Stimulated activated CD8-positive, alpha-beta memory T cell treated with anti-CD3 and anti-CD28 coated beads, Interleukin-15, amount 100 ng/mL, for 48 hours (primary cell): ENCODE measurements around the gene NDUFA1.
A peak's percentile ranks its signal among the peaks of the same experiment; 100 is the strongest.
"Not testable (repeated sequence)": the region's sequence is repeated elsewhere in the genome, so short reads cannot be mapped to it uniquely, and the experiment has no call there.

Source experiments
- DNase-seq, 2 donors: peaks; one replicate each; pipeline ENCODE4 v3.0.0-alpha.2; 2020; ENCODE audit warnings: low read depth in 2 of 2

Gene NDUFA1

DNA sequence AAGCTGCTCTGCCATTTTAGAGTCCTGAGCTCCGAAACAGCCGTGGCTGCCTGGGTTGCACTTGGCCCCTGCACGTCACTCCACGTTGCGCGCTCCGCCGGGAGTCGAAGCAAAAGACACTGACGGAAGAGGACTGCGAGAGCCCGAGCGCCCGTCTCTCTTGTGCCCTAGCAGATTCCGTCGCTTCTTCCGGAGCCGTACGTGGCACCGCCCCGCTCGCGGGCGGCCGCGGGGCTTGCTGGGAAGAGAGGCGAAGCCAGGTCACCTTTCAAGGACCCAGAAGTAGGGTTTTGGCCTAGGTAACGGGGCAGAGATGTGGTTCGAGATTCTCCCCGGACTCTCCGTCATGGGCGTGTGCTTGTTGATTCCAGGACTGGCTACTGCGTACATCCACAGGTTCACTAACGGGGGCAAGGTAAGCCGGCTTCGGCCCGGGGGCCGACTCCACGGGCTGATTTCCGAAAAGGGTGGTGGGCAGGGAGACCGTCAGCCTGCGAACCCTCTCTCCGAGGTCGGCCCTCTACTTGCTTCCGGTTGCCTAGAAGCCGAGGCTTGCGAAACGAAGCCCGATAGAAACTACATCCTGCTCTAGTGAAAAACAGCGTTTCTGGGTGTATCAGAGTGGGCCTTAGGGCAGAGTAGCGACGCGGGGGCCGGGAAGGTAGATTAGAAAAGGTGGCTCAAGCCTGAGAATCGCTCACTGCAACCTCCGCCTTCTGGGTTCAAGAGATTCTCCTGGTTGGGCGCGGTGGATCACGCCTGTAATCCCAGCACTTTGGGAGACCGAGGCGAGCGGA is at the start of gene NDUFA1, which contains the start of gene RNF113A:
Gene NDUFA1 (plus strand): TSS at position 234 of the 797 bp plus-strand sequence. CDS start 80 bp downstream, at position 314.
Gene RNF113A (minus strand): TSS at position 135 of the 797 bp plus-strand sequence. CDS start 120 bp downstream, at position 15.
- DNase-seq = peak; percentile 76 to 79

DNA sequence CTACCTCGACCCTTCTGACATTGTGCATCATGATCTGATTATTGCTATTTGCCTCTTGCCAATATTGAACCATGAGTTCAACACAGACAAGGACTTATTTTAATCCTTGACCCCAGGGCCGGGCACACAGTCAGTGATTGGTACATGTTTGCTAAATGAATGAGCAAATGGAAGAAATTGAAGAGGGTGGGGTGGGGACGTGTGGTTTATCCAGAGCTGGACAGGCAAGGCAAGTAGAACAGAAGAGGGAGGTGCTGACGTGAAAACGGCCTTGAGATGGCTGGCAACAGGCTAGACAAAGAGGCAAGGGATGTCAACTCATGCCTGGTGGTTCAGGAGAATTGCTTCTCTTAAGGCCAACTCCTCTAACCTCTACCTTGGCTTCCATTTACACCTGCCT is 47.4 kb upstream of the NDUFA1 start:
- DNase-seq = not testable (repeated sequence)

DNA sequence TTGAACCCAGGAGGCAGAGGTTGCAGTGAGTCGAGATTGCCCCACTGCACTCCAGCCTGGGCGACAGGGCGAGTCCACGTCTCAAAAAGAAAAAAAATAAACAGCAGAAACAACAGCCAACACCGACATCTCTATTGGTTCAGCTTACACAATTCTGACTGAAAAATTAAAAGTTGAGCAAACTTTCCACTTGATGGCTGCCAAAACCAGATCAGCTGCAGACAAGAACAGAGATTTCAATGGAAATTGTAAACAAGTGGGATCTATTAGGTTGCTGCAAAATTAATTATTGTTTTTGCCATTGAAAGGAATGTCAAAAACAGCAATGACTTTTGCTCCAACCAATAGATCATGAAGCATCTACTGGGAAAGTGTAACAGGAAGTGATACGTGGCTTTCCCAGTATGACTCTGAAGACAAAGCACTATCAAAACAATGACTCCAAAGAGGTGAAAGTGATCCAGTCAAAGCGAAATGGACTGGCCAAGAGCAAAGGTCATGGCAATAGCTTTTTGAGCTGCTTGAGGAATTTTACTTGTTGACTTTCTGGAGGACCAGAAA is 45.2 kb upstream of the NDUFA1 start:
- no peak for DNase-seq

DNA sequence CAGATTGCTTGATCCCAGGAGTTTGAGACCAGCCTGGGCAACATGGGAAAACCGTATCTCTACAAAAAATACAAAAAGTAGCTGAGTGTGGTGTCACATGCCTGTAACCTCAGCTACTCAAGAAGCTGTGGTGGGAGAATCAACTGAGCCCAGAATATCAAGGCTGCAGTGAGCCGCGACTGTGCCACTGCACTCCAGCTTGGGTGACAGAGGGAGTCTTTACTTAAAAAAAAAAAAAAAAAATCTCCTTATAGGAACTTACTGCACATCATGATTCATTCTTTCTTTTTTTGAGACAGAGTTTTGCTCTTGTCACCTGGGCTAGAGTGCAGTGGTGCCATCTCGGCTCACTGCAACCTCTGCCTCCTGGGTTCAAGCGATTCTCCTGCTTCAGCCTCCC is 43.2 kb upstream of the NDUFA1 start:
- no peak for DNase-seq

DNA sequence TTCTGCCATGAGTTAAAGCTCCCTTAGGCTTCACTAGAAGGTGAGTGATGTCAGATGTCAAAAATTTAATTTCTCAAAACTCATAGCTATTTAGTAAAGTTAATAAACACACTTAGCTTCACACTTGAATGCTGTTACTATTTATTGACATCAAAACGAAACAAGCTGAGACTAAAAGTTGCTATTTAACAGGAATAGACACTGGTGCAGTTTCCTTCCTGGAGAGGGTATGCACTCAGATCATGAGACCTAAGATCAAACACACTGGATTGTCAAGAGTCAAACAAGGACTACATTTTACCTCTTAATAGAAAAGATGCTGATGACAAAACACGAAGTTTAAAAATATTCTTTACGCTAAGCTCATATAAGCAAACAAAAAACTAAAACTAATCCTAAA is 37.7 kb upstream of the NDUFA1 start:
- DNase-seq = no peak

DNA sequence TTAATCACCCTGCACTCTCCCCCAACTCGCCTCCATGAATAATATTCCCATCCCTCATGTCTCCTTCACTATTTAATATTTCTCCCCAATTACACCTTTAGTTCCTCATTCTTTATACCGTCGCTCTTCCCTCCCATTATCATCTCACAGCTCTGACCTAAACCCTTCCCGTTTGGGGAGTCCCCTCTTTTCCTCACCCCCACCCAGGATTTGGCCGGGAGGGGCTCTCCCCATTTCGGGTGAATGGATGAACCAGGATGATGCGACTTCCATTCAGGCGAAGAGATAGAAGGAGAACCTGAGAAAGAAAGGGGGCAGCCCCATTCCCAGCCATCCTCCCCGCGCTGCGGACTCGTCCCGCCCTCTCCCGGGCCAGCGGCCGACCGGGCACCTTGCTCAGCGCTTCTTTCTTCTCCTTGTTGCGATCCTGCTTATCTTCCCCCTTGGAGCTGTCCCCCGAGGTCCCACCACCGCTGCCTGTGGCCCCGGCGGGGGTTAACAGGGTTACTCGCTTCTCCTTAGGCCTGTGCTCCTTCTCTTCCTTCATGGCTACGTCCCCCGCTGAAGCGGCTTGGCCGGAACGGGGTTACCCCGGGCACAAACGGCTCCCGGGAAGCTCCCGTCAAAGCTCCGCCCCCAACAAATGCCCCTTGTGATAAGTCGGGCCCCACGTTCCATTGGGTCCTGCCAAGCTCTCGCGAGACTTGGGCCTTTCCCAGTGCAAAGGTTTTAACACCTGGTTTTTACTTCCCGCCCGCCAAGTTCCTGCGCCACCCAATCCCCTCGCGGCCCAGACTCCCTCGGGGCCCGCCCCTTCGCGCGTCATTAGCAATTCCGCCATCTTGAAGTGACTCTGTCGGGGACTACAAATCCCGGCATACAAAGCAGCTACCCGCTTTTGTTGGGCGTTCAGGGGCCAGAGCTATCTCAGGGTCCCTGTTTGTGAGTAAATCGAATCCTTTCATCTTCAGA is 19.0 kb upstream of the NDUFA1 start, which contains the start of gene UPF3B:
Gene UPF3B (minus strand): TSS at position 582 of the 972 bp plus-strand sequence. CDS start 35 bp downstream, at position 547.
- peak; percentile 85 to 89 for DNase-seq

DNA sequence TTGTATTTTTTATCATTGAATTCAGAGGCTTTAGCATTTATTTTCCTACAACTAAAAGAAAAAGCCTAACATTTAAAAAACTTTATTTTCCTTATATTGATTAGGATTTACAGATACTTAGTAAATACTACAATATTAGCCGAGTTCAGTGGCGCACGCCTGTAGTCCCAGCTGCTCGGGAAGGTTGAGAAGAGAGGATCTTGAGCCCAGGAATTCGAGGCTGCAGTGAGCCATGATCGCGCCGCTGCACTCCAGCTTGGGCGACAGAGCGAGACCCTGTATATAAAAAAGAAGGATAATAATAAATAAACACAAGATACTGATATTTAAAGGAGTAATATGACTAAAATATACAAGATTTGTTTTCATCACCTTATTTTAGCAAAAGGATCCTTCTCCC is 18.2 kb upstream of the NDUFA1 start:
- no peak for DNase-seq

DNA sequence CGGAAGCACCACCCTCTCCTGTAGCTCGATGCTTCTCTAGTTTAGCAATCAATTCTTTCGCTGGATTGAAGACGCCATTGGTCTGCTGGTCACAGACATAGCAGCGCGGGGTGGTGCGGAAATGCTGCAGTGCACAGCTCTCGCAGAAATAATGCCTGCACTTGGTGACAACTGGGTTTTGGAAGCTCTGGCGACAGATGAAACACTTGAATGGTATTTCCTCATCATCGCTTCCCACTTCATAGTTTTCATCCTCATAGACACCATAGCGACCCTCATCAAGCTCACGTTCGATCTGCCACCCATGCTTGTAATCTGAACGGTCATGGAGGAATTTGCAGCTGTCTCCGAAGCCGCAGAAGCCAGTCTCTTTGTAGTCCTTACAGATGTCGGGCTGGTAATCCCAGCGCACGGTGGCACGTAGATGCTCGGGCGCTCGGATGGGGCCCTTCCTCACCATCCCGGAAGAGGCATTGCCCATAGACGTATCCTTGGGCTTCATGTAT is 953 bp upstream of the NDUFA1 start:
- DNase-seq = peak; percentile 5 to 10

DNA sequence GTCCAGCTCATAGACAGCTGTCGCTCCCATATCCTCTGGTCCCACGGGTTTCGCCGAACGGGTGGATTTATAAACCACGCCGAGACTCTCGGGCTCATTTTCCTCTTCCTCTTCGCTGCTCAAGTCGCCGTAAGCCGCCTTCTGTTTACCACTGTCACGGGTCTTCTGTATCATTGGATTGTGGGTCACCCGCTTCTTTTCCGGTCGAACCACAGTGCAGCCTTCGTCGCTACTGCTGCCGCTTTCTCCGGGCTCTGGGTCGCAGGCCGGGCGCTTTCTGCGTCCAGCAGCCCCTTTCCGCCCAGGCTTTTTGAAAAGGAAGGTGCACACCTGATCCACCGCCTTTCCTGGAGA is 410 bp upstream of the NDUFA1 start:
- DNase-seq = peak in 1 of 2 donors; percentile 4

DNA sequence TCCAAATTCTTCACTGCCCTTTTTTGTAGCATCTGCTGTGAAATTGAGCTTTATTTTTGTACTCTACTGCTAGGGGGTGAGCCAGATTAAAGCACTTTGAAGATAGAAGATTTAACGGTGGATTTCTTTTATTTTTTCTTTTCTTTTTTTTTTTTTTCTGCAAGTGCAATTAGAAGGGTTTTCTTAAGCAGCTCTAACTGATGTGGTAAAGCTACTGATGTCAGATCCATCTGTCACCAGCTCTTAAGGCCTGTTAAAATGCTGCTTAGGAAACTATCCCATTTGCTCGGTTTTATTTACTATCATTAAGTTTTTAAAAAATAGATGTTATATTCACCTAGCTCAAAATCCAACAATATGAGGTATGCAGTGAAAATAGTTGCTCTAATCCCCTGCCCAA is 7.1 kb downstream of the NDUFA1 start:
- no peak for DNase-seq

DNA sequence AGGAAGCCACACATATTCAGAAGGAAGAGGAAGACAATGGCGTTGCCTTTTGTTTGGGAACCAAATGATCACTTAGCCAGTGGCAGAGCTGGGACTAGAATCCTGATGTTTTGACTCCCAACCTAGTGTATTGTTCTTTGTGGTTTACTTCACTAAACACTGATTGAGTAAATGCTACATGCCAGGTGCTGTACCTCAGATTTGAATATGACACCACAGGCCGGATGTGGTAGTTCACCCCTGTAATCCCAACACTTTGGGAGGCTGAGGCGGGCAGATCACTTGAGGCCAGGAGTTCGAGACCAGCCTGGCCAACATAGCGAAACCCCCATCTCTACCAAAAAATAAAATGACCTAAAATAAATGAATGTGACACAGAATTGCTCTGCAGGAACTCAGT is 8.4 kb downstream of the NDUFA1 start:
- DNase-seq = no peak

DNA sequence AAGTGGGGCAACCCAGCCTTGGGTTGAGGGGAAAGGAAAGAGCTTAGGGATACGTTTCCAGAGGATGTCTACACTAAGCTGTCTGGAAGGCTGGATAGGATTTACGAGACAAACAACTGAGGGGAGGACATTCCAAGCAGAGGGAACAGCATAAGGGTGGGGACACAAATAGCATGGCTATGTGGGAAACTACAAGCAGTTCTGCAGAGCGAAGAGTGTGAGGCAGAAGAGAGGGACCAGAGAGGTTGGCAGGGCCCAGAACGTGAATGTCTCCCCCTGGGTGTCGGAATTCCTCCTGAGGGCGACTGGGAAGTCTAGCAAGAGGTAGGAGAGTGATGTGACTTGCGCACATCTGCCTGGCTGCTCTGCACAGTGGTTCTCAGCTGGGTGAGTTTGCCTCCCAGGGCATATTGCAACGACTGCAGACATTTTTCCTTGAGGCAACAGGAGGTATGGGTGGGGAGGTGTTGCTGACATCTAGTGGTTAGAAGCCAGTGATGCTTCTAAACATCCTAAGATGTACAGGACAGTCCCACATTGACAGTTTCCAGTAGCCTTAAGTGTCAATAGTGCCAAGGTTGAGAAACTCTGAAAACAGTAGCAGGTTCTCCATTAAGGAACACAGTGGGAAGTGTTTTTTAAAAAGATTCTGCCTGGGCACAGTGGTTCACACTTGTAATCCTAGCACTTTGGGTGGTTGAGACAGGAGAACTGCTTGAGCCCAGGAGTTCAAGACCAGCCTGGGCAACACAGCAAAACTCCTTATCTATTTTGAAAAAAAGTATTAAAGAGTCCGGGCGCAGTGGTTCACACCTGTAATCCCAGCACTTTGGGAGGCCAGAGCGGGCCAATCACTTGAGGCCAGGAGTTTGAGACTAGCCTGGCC is 9.2 kb downstream of the NDUFA1 start:
- DNase-seq = no peak

DNA sequence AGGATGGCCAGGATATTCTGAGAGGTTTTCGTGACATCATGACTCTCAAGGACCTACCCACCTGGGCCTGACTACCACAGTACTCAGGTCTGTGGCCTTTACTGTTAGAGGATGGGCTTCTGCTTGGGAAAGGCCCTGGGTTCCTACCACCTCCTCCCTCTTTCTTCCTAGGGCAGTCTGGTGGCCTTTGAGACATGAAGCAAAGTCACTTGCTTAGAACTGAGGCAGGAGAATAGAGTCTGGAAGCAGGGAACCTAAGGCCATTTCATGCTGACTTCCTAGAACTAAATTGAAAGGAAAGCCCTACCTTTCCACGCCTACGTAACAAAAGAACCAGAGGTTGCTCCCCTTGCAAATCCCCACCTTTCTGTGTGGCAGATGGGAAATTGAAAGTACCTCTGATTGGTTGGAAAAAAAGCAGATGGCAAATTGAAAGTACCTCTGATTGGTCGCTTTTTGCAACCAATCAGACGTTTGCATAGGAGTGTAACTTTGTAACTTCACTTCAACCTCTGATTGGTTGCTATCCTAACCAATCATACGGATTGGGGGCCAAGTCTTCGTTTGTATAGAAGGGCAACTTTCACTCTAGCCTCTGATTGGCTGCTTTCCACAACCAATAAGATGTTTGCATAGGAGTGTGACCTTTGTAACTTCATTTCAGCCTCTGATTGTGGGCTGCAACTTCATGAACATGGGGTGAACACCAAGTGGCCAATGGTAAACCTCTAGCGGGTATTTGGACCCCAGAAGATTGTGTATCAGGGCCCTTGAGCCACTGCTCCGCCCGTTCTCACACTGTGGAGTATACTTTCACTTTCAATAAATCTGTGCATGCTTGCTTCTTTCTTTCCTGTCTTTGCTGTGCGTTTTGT is 14.2 kb downstream of the NDUFA1 start:
- DNase-seq = no peak

DNA sequence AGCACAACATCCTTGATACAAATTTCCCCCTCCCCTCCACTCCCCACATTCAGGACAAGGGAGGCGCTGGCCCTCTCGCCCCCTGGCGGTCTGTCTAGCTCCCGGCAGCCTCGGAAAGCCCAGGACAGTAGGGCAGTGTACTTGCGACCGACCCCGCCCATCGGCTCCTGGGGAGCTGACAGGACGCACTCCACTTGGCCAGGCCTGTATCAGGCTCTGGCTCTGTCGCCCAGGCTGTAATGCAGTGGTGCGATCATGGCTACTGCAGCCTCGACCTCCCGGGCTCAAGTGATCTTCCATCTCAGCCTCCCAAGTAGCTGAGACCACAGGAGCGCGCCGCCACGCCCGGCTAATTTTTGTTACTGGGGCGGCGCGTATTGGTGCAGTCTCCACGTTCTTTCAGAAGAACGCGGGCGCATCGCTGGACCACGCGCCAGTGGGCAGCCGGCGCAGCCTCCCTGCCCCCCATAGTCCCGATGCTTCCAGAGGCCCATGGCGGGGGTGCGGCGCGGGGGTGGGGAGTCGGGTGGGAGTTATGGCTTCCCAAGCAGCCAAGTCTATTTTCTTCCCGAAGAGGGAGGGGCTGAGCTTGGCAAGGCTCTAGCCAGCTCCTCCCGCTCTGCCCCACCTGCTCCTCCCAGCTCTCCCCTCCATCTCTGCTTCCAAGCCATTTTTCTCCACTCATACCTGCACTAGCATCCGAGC is 16.2 kb downstream of the NDUFA1 start:
- peak in 1 of 2 donors; percentile 30 for DNase-seq

DNA sequence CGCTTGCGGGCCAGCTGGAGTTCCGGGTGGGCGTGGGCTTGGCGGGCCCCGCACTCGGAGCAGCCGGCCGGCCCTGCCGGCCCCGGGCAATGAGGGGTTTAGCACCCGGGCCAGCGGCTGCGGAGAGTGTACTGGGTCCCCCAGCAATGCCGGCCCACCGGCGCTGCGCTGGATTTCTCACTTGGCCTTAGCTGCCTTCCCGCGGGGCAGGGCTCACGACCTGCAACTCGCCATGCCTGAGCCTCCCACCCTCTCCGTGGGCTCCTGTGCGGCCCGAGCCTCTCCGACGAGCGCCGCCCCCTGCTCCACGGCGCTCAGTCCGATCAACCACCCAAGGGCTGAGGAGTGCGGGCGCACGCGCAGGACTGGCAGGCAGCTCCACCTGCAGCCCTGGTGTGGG is 19.0 kb downstream of the NDUFA1 start:
- DNase-seq = not testable (repeated sequence)

DNA sequence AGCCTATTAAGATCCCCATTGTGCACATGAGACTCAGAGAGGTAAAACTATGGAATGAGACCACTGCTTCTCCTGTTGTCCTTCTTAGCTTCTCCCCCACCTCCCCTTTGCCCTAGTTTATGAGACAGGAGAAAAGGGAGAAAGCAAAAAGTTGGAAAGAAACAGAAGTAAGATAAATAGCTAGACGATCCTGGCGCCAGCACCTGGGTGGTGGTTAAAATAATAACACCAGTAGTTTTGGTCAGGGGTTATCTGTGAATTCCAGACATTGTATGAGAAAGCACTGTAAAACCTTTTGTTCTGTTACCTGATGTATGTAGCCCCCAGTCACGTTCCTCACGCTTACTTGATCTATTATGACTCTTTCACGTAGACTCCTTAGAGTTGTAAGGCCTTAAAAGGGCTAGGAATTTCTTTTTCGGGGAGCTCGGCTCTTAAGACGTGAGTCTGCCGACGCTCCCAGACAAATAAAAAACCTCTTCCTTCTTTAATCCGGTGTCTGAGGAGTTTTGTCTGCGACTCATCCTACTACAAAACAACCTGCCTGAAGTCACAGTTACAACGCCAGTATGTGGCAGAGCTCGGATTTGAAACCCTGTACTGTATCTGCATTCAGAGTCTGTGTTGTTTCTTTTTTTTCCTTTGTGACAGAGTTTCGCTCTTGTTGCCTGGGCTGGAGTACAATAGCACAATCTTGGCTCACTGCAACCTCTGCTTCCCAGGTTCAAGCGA is 20.5 kb downstream of the NDUFA1 start:
- not testable (repeated sequence) for DNase-seq

DNA sequence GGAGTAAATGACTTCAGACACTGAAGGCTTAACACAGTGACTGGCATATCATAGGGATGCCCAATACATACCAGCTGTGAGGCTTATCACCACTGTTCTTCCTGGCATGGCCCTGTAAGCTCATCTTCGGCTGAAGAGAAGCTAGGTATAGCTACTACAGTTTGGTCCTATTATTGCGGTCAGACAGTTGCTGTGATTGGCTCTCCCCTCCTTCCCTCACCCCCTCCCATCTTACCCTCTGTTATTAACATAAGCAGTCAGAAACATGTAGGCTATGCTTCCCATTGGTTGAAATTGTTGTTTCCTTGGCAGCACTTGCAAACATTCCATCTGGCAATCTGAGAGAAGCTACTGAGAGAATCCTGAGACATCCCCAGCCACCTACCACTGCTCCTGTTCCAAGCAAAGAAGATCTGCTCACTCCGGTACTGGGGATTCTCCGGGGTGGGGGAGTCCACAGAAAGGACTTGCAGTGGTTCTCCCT is 24.3 kb downstream of the NDUFA1 start, which contains the start of gene AKAP14:
Gene AKAP14 (plus strand): TSS at position 51 of the 484 bp plus-strand sequence. CDS start 7,331 bp downstream, outside the sequence.
- DNase-seq = no peak

DNA sequence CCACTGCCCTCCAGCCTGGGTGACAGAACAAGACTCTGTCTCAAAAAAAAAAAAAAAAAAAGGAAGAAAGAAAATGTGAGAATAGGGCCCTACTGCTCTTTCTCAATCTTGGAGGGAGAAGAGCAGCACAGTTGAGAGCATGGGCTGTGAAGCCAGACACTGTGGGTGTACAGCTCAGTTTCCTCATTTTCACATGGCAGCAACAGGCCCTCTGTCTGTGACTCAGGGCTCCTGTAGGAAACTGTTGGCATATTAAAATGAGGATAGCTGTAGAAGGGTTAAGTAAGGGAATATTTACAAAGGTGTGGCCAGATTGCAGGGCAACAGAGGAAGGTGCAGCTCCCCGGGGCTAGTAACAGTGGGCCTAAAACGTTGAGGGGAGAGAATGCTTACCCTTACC is 27.5 kb downstream of the NDUFA1 start:
- DNase-seq = no peak
